HepG2 (cell line): ENCODE results near the gene HMG20B. TPM values are rescaled to one million over a fixed set of nuclear protein-coding genes. Genes with fewer than 3 reads are reported as not detected.

ENCODE experiments used
- ATAC-seq: fragments of 200-7000 bp; cut with Tn5 transposase; 3 replicates; pipeline ENCODE4 v1.9.1; 2020; ENCODE audit warnings: mild to moderate bottlenecking, moderate library complexity
- BruUV-seq: library from RNA; stranded (reverse); fragments of 400-500 nt; replicated peaks from 2 replicates; lab custom pipeline; 2021; lab: Mats Ljungman, UMichigan
- CTCF ChIA-PET: fragments of 300-600 bp; formaldehyde crosslinking; extraction: SDS; loops from one replicate; lab custom pipeline; 2021; ENCODE audit warnings: low total read pairs, inconsistent platforms, low intra/inter-chr PET ratio; lab: Yijun Ruan, JAX
- POLR2A ChIA-PET: fragments of 350-600 bp; sonication (Branson Sonifier 250); formaldehyde crosslinking; loops from one replicate; lab custom pipeline; 2020; ENCODE audit warnings: antibody characterized with exemption, inconsistent platforms; lab: Yijun Ruan, JAX
- DNase-seq: peaks from one replicate; pipeline ENCODE4 v3.0.0-alpha.2; 2015; ENCODE audit warnings: low spot score
- FAIRE-seq: peaks from 3 replicates; lab custom pipeline; 2011; peaks lifted over from hg19 to GRCh38; lab: Jason Lieb, UNC
- H2AFZ ChIP-seq: one replicate; pipeline ENCODE4 v1.6.1; 2011; ENCODE audit warnings: low read length, inconsistent platforms
- H3K27ac ChIP-seq: fragments of 300-600 bp; 3 replicates; pipeline ENCODE4 v1.8.0; 2011; ENCODE audit warnings: mixed run types, mild to moderate bottlenecking, mixed read lengths, low read length, inconsistent platforms; ENCODE audit not compliant: insufficient read depth; ENCODE audit errors: extremely low read length
- H3K27me3 ChIP-seq, 2 experiments: fragments of 200-600 bp in 1 of 2; 2 replicates in 1 of 2; 3 replicates in 1 of 2; pipeline versions ENCODE4 v1.6.0 to v1.8.0; 2011; ENCODE audit warnings: low read length in 2 of 2, mild to moderate bottlenecking in 2 of 2, moderate library complexity in 2 of 2, inconsistent platforms in 1 of 2; ENCODE audit not compliant: insufficient read depth in 2 of 2, control insufficient read depth in 1 of 2
- H3K36me3 ChIP-seq, 2 experiments: fragments of 200-600 bp in 1 of 2; replicated peaks in 1 of 2; 2 replicates in 1 of 2; 3 replicates in 1 of 2; pipeline versions ENCODE4 v1.5.1 to v1.8.0; 2011; ENCODE audit warnings: low read length in 2 of 2, inconsistent platforms in 1 of 2; ENCODE audit not compliant: insufficient read depth in 2 of 2, control insufficient read depth in 1 of 2
- H3K4me1 ChIP-seq: 2 replicates; pipeline ENCODE4 v1.5.1; 2012; ENCODE audit warnings: low read length, inconsistent platforms; ENCODE audit not compliant: insufficient read depth
- H3K4me2 ChIP-seq: 2 replicates; pipeline ENCODE4 v1.6.0; 2011; ENCODE audit warnings: low read depth, low read length, inconsistent platforms
- H3K4me3 ChIP-seq, 3 experiments: fragments of 200-600 bp in 1 of 3; sonication (generic), shearing (Covaris generic) in 1 of 3; replicated peaks in 1 of 3; 2 replicates each; pipeline ENCODE4 v1.5.1; 2011 to 2016; ENCODE audit warnings: low read length in 3 of 3, inconsistent platforms in 2 of 3, low read depth in 2 of 3, mild to moderate bottlenecking in 2 of 3, control low read depth in 1 of 3, mixed read lengths in 1 of 3; ENCODE audit not compliant: insufficient read depth in 1 of 3
- H3K79me2 ChIP-seq: one replicate; pipeline ENCODE4 v1.6.1; 2011; ENCODE audit warnings: low read length, inconsistent platforms; ENCODE audit not compliant: insufficient read depth
- H3K9ac ChIP-seq: 2 replicates; pipeline ENCODE4 v1.6.0; 2011; ENCODE audit warnings: mild to moderate bottlenecking, low read depth, low read length, inconsistent platforms; ENCODE audit not compliant: insufficient read depth
- H3K9me3 ChIP-seq: 2 replicates; pipeline ENCODE4 v1.5.1; 2012; ENCODE audit warnings: mild to moderate bottlenecking, low read length
- H4K20me1 ChIP-seq: 2 replicates; pipeline ENCODE4 v1.6.0; 2011; ENCODE audit warnings: inconsistent platforms, mild to moderate bottlenecking, low read length, moderate library complexity; ENCODE audit not compliant: insufficient read depth
- ATRX ChIP-seq: sonication (generic); formaldehyde crosslinking; IDR thresholded peaks from 2 replicates; pipeline ENCODE4 v1.4.0; 2020; ENCODE audit warnings: missing genetic modification reagents, borderline replicate concordance
- BORCS8-MEF2B ChIP-seq: sonication (generic); formaldehyde crosslinking; IDR thresholded peaks from 2 replicates; pipeline ENCODE4 v1.8.0; 2022; ENCODE audit warnings: mild to moderate bottlenecking, missing genetic modification reagents
- FOSL1 ChIP-seq: sonication (generic); formaldehyde crosslinking; IDR thresholded peaks from 2 replicates; pipeline ENCODE4 v1.9.0; 2021; ENCODE audit warnings: missing genetic modification reagents, borderline replicate concordance
- MBD4 ChIP-seq: IDR thresholded peaks from 2 replicates; pipeline ENCODE4 v1.6.1; 2012; ENCODE audit warnings: low read length, inconsistent platforms, borderline replicate concordance
- MZF1 ChIP-seq: sonication (generic); formaldehyde crosslinking; IDR thresholded peaks from 2 replicates; pipeline ENCODE4 v1.8.1; 2023; ENCODE audit warnings: mild to moderate bottlenecking, missing genetic modification reagents, borderline replicate concordance
- SMARCE1 ChIP-seq: fragments of 450-650 bp; IDR thresholded peaks from 2 replicates; pipeline ENCODE4 v1.6.1; 2017; ENCODE audit warnings: borderline replicate concordance
- ZNF564 ChIP-seq: sonication (generic); formaldehyde crosslinking; IDR thresholded peaks from 2 replicates; pipeline ENCODE4 v1.8.1; 2023; ENCODE audit warnings: mild to moderate bottlenecking, missing genetic modification reagents
- ZNF629 ChIP-seq: sonication (generic); formaldehyde crosslinking; conservative IDR thresholded peaks from 2 replicates; pipeline ENCODE4 v1.5.0; 2020; ENCODE audit warnings: missing genetic modification reagents
- ZNF674 ChIP-seq: sonication (generic); formaldehyde crosslinking; IDR thresholded peaks from 2 replicates; pipeline ENCODE4 v1.5.0; 2020; ENCODE audit warnings: low read depth, mild to moderate bottlenecking, missing genetic modification reagents
- ZNF749 ChIP-seq: sonication (generic); formaldehyde crosslinking; IDR thresholded peaks from 2 replicates; pipeline ENCODE4 v1.8.0; 2022; ENCODE audit warnings: mild to moderate bottlenecking, missing genetic modification reagents, moderate library complexity, borderline replicate concordance
- ZNF768 ChIP-seq: sonication (generic); formaldehyde crosslinking; IDR thresholded peaks from 2 replicates; pipeline ENCODE4 v1.4.0; 2020; ENCODE audit warnings: missing genetic modification reagents
- ZNF792 ChIP-seq: IDR thresholded peaks from 2 replicates; pipeline ENCODE4 v1.6.1; 2016
- WGBS: methylation state at CpG from one replicate; pipeline ENCODE4 v1.1.6; 2017; ENCODE audit warnings: low lambda C conversion rate; 5-methylcytosine and 5-hydroxymethylcytosine counted together
- in situ Hi-C: cut with HindIII; loops from 2 replicates; pipeline ENCODE4 v1.10.0; 2017; ENCODE audit warnings: low pct_unique_long_range_greater_than_20kb; ENCODE audit not compliant: extremely low pct_ligation_motif_present
- intact Hi-C: fragments of 100-400 bp; cut with micrococcal nuclease; formaldehyde crosslinking; loops from one replicate; pipeline ENCODE4 v1.10.0; 2022; ENCODE audit not compliant: unreplicated experiment
- polyA plus RNA-seq, 8 experiments: library from polyadenylated mRNA; depleted of rRNA in 3 of 8; stranded (reverse) in 7 of 8; unstranded in 1 of 8; fragments of >200 nt; fragmentation: Illumina TruSeq in 4 of 8; extraction: Trizol in 4 of 8; gene quantifications; 2 replicates each; pipeline versions ENCODE4 v1.2.1 to v1.2.3, GENCODE V29; 2011 to 2016; ENCODE audit warnings: low read depth in 4 of 8, missing spikeins in 1 of 8, mixed read lengths in 1 of 8; ENCODE audit not compliant: insufficient read depth in 1 of 8
- total RNA-seq, 5 experiments: library from RNA; depleted of rRNA; stranded (reverse); fragments of >200 nt; fragmentation: Illumina TruSeq; extraction: Trizol; gene quantifications; 2 replicates each; pipeline ENCODE4 v1.2.3, GENCODE V29; 2016; ENCODE audit warnings: low read depth in 1 of 5
- TF ChIP-seq, protein P1 (sequence below): IDR thresholded peaks from 2 replicates; pipeline ENCODE4 v1.6.1; 2016; ENCODE audit warnings: missing compliant biosample characterization, missing genetic modification reagents, borderline replicate concordance
- TF ChIP-seq, protein P2 (sequence below): sonication (generic); formaldehyde crosslinking; IDR thresholded peaks from 2 replicates; pipeline ENCODE4 v1.4.0; 2020; ENCODE audit warnings: missing genetic modification reagents, low read depth, mild to moderate bottlenecking, borderline replicate concordance
- TF ChIP-seq, protein P3 (sequence below): sonication (generic); formaldehyde crosslinking; IDR thresholded peaks from 2 replicates; pipeline ENCODE4 v1.4.0; 2020; ENCODE audit warnings: missing genetic modification reagents

The HMG20B gene
- total and polyA plus RNA-seq, 2 of the 13 experiments (the other 11 are each of a cell fraction or from before 2014, with no cell fraction given), result 23.9 to 29.2 TPM

DNA sequence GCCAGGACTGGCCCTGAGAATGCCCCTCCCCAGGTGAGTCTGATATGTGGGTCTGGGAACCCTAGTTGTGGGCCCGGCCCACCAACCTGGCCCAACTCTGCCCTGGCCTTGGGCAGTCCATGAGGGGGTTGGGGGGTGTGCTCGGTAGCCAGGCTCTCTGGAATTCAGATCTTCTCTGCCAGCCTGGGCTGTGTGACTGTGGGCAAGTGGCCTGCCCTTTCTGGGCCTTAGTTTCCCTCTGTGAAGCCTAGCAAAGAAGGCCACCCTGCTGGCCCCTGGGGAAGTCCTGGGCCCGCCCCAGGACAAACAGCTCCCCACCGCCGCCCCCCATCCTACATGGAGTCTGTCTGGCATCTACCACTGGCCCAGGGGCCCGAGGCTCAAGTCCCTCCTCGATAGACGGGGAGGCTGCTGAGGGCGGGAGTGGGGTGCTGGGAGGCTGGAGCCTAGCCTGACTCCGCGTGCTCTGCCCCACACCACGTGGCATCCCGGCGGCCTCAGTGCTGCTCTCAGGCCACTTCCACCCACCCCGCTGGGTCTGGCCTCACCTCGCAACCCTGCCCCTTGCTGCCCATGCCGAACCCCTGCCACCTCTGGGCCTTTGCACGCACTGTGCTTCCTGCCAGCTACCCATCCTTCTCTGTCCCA is 42.2 kb downstream of the HMG20B start:
- ChIA-PET CTCF (no interaction called here), POLR2A (no interaction called here)
- in situ Hi-C loops (no loop called here), intact Hi-C loops (no loop called here)
- H3K79me2 ChIP-seq, result no peaks in the 10 kb centered on the region
- no peaks in the 10 kb centered on the region for H3K27me3 ChIP-seq
- no peak overlapping the region for H3K27ac ChIP-seq
- FAIRE-seq (no peak), ATAC-seq (no peak), DNase-seq (no peak)
- no peak overlapping the region for H2AFZ ChIP-seq
- 100% methylated on average over 6 of the region's 18 CpGs for WGBS
- H3K4me1 ChIP-seq, result no peaks in the 10 kb centered on the region
- H4K20me1 ChIP-seq, result no peaks in the 10 kb centered on the region
- no peaks in the 10 kb centered on the region for H3K9me3 ChIP-seq
- H3K4me2 ChIP-seq, result no peak overlapping the region
- no peak overlapping the region for H3K4me3 ChIP-seq
- H3K36me3 ChIP-seq, result peaks cover 5 to 13% of the 10 kb centered on the region in 2 experiments; a peak in 3 of 5 replicates
- TF ChIP-seq SMARCE1 (no peak), ZNF768 (peak; percentile 90), ZNF674 (CRISPR knock-in tag) (no peak)
- TF ChIP-seq, protein P1, sequence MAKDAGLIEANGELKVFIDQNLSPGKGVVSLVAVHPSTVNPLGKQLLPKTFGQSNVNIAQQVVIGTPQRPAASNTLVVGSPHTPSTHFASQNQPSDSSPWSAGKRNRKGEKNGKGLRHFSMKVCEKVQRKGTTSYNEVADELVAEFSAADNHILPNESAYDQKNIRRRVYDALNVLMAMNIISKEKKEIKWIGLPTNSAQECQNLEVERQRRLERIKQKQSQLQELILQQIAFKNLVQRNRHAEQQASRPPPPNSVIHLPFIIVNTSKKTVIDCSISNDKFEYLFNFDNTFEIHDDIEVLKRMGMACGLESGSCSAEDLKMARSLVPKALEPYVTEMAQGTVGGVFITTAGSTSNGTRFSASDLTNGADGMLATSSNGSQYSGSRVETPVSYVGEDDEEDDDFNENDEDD, result no peak
- no peak overlapping the region for H3K9ac ChIP-seq
- no TSS peak for BruUV-seq

DNA sequence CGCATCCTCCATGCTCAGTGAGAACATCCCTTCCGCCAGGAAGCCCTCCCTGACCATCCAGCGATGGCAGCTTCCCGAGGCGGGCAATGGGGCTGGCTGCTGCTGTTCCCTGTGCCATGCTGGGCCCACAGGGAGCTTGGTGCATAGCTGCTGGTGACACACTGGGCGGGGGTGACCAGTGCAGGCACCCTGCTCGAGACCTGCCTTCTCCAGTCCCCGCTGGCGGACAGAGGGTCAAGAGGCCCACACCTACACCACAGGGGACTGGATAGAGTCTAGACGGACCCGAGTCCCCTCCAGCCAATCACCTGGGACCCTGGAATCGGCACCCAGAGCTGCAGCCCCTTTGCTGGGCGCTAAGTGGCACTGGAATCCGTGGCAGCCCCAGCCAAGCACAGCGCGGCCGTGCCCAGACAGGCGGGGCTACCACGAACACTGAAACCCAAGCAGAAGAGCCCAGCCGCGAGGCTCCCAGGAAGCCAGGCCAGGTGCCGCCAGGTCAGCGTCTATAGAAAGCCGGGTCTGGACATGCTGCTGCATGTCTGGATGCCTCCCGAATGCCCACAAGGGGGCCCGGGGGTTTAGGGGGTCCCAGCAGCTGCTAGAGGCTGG is 42.9 kb downstream of the HMG20B start:
- TF ChIP-seq ZNF564, result no peak
- TF ChIP-seq ATRX (CRISPR knock-in tag), result no peak
- no peak for TF ChIP-seq MZF1 (CRISPR knock-in tag)
- no peak for TF ChIP-seq FOSL1
- no peak for TF ChIP-seq ZNF749 (CRISPR knock-in tag)
- no peak for TF ChIP-seq ZNF792
- no peak for TF ChIP-seq MBD4
- TF ChIP-seq, protein P2, sequence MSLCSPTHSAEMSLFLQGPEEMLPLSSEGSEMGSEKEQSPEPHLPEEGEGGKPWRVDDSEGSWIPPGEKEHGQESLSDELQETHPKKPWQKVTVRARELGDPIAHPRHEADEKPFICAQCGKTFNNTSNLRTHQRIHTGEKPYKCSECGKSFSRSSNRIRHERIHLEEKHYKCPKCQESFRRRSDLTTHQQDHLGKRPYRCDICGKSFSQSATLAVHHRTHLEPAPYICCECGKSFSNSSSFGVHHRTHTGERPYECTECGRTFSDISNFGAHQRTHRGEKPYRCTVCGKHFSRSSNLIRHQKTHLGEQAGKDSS (CRISPR knock-in tag), result no peak
- no peak for TF ChIP-seq ZNF629 (CRISPR knock-in tag)
- TF ChIP-seq, protein P3, sequence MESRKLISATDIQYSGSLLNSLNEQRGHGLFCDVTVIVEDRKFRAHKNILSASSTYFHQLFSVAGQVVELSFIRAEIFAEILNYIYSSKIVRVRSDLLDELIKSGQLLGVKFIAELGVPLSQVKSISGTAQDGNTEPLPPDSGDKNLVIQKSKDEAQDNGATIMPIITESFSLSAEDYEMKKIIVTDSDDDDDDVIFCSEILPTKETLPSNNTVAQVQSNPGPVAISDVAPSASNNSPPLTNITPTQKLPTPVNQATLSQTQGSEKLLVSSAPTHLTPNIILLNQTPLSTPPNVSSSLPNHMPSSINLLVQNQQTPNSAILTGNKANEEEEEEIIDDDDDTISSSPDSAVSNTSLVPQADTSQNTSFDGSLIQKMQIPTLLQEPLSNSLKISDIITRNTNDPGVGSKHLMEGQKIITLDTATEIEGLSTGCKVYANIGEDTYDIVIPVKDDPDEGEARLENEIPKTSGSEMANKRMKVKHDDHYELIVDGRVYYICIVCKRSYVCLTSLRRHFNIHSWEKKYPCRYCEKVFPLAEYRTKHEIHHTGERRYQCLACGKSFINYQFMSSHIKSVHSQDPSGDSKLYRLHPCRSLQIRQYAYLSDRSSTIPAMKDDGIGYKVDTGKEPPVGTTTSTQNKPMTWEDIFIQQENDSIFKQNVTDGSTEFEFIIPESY (CRISPR knock-in tag), result no peak
- TF ChIP-seq BORCS8-MEF2B (CRISPR knock-in tag), result no peak
- H3K79me2 ChIP-seq, result no peaks in the 10 kb centered on the region
- no peak for DNase-seq
- intact Hi-C loops (no loop called here), in situ Hi-C loops (no loop called here)
- H3K27me3 ChIP-seq, result no peaks in the 10 kb centered on the region
- H3K9ac ChIP-seq, result no peak overlapping the region
- ChIA-PET POLR2A (no interaction called here), CTCF (no interaction called here)
- no peak overlapping the region for H3K4me2 ChIP-seq
- no peaks in the 10 kb centered on the region for H3K4me1 ChIP-seq
- H3K27ac ChIP-seq, result no peak overlapping the region
- no peak overlapping the region for H2AFZ ChIP-seq
- WGBS, result 99% methylated on average over 5 of the region's 26 CpGs
- no peaks in the 10 kb centered on the region for H3K9me3 ChIP-seq
- peaks cover 5 to 13% of the 10 kb centered on the region in 2 experiments; a peak in 3 of 5 replicates for H3K36me3 ChIP-seq
- no TSS peak for BruUV-seq
- H3K4me3 ChIP-seq, result no peak overlapping the region
- FAIRE-seq, result no peak
- no peak for ATAC-seq
- no peaks in the 10 kb centered on the region for H4K20me1 ChIP-seq
